MCF 10A (cell line): ENCODE data around the gene MT1A. TPM values are rescaled to one million over a fixed set of nuclear protein-coding genes. Genes with fewer than 3 reads are reported as not detected.

Source experiments
- BruUV-seq: library from RNA; stranded (reverse); fragments of 400-500 nt; replicated peaks from 2 replicates; lab custom pipeline; 2021; lab: Mats Ljungman, UMichigan
- CTCF ChIA-PET: fragments of 300-600 bp; sonication (Branson Sonifier 250); formaldehyde crosslinking; extraction: SDS; loops from one replicate; lab custom pipeline; 2021; ENCODE audit warnings: antibody characterized with exemption, inconsistent platforms; lab: Yijun Ruan, JAX
- POLR2A ChIA-PET: fragments of 300-600, 350-650 bp; sonication (Branson Sonifier 250); formaldehyde crosslinking; extraction: SDS; loops from one replicate; lab custom pipeline; 2020; ENCODE audit warnings: antibody characterized with exemption, inconsistent platforms; lab: Yijun Ruan, JAX
- DNase-seq: peaks from one replicate; pipeline ENCODE4 v3.0.0-alpha.2; 2018; ENCODE audit not compliant: unreplicated experiment
- H3K27ac Mint-ChIP-seq: one replicate; pipeline ENCODE4 v1.8.0; 2022; ENCODE audit warnings: mild to moderate bottlenecking, low read depth, mixed read lengths; ENCODE audit not compliant: unreplicated experiment
- H3K27me3 Mint-ChIP-seq: one replicate; pipeline ENCODE4 v1.8.0; 2022; ENCODE audit warnings: mixed read lengths; ENCODE audit not compliant: insufficient read depth, unreplicated experiment
- H3K36me3 Mint-ChIP-seq: one replicate; pipeline ENCODE4 v1.8.0; 2022; ENCODE audit warnings: mild to moderate bottlenecking, moderate library complexity, mixed read lengths; ENCODE audit not compliant: insufficient read depth, unreplicated experiment
- H3K4me1 Mint-ChIP-seq: one replicate; pipeline ENCODE4 v1.8.0; 2022; ENCODE audit warnings: mixed read lengths; ENCODE audit not compliant: insufficient read depth, unreplicated experiment
- H3K4me3 Mint-ChIP-seq: one replicate; pipeline ENCODE4 v1.8.0; 2022; ENCODE audit warnings: mild to moderate bottlenecking, moderate library complexity, mixed read lengths; ENCODE audit not compliant: unreplicated experiment
- H3K9me3 Mint-ChIP-seq: one replicate; pipeline ENCODE4 v1.8.0; 2022; ENCODE audit warnings: mixed read lengths; ENCODE audit not compliant: unreplicated experiment
- CTCF ChIP-seq: fragments of 200-600 bp; IDR thresholded peaks from one replicate; pipeline ENCODE4 v1.8.0; 2022; ENCODE audit warnings: antibody characterized with exemption, mild to moderate bottlenecking; ENCODE audit not compliant: unreplicated experiment
- intact Hi-C: fragments of 100-400 bp; cut with micrococcal nuclease; formaldehyde crosslinking; loops from 2 replicates; pipeline ENCODE4 v1.14.1; 2022
- total RNA-seq: library from RNA; stranded (reverse); gene quantifications from 2 replicates; pipeline ENCODE4 v1.2.3, GENCODE V29; 2022

Gene MT1A
- total RNA-seq, 1 experiment from 2014 or later: not detected

DNA sequence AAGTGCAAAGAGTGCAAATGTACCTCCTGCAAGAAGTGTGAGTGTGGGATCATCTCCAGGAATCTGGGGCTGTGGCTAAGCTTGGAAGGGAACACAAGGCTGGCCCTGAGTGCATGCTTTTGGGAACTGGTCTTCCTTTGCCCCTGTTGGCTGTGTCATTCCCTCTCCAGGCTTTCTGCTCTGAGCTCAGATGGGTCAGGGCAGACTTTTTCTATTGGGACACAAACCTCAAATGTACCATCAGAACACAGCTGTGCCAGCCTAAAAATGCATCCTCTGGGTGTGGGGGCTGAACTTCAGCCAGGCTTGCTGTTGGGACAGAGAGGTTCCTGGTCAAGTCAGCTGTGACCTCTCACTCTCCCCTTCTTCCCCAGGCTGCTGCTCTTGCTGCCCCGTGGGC, 14.1 kb downstream of the MT1A start:
- no TSS peak for BruUV-seq
- ChIA-PET CTCF (interaction anchor here (0.6 to 1.5 kb wide), 4 partner anchors 9 to 496 kb away, joined by 3 to 5 read pairs (median 4); no protein-coding TSS in a partner anchor), POLR2A (interaction anchor here (0.7 to 6.3 kb wide), 6 partner anchors 8 to 144 kb away, joined by 3 to 60 read pairs (median 4); partner anchors contain the start of genes MT1E and MT2A)
- Mint-ChIP-seq H3K4me1 (peaks cover 15% of the 10 kb centered on the region), H3K27ac (no peak overlapping the region), H3K27me3 (no peaks in the 10 kb centered on the region), H3K4me3 (no peak overlapping the region), H3K9me3 (no peaks in the 10 kb centered on the region), H3K36me3 (peaks cover 4% of the 10 kb centered on the region)
- DNase-seq: no peak
- intact Hi-C loops: no loop called here
- TF ChIP-seq CTCF: no peak

- Mint-ChIP-seq H3K4me1 (peaks cover 21% of the 10 kb centered on the region), H3K36me3 (peaks cover 4% of the 10 kb centered on the region), H3K27me3 (no peaks in the 10 kb centered on the region), H3K27ac (no peak overlapping the region), H3K9me3 (no peaks in the 10 kb centered on the region), H3K4me3 (no peak overlapping the region)
- TF ChIP-seq CTCF: no peak
- no TSS peak for BruUV-seq
- POLR2A ChIA-PET: interaction anchor here (0.7 to 6.3 kb wide), 6 partner anchors 17 to 145 kb away, joined by 3 to 60 read pairs (median 8); partner anchors contain the start of genes MT1E, MT1X and MT2A
- intact Hi-C loops: no loop called here
- no peak for DNase-seq
- CTCF ChIA-PET: interaction anchor here (0.6 to 1.5 kb wide), 3 partner anchors 10 to 52 kb away, joined by 3 to 5 read pairs (median 3); no protein-coding TSS in a partner anchor
Observed at GRCh38 chr16:56653218-56653617, 14.8 kb downstream of the MT1A start.

- no peak for TF ChIP-seq CTCF
- Mint-ChIP-seq H3K9me3 (no peaks in the 10 kb centered on the region), H3K27me3 (no peaks in the 10 kb centered on the region), H3K36me3 (peaks cover 4% of the 10 kb centered on the region), H3K4me1 (peaks cover 21% of the 10 kb centered on the region), H3K4me3 (peak within 1 kb of the TSS; percentile 77), H3K27ac (no peak within 1 kb of the TSS)
- no TSS peak for BruUV-seq
- POLR2A ChIA-PET: interaction anchor here (0.5 to 5.6 kb wide), 14 partner anchors 9 to 512 kb away, joined by 3 to 60 read pairs (median 4); partner anchors contain the start of genes MT1E, MT1X and MT2A
- DNase-seq: peak; percentile 95
- CTCF ChIA-PET: no interaction called here
- intact Hi-C loops: no loop called here
Observed at GRCh38 chr16:56657555-56658326, 19.3 kb downstream of the MT1A start, which contains the start of gene MT1F. TSS of gene MT1F (plus strand) at chr16:56657959. CDS start at chr16:56658059, 100 bp downstream.

DNA sequence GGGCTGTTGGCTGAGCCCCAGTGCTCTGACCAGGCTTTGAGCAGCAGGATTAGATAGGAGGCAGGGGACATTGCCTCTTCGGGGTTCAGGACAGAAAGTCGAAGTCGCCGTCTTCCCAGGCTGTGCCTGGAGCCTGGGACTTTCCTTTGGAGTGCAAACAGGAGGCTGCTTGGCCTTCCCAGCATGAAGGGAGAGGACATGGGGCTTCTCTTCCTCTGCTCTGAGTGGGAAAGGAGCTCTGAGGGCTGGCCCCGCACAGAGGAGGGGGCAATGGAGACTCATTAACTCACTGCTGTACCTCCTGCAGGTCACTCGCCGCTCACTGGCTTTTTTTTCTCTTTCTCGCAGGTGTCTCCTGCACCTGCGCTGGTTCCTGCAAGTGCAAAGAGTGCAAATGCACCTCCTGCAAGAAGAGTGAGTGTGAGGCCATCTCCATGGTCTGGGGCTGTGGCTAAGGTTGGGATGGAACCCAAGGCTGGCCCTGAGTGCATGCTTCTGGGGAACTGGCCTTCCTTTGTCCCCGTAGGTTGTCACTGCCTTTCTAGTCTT, 19.9 kb downstream of the MT1A start:
- Mint-ChIP-seq H3K4me1 (peaks cover 21% of the 10 kb centered on the region), H3K9me3 (no peaks in the 10 kb centered on the region), H3K4me3 (peak overlapping the region; percentile 77), H3K27me3 (no peaks in the 10 kb centered on the region), H3K27ac (no peak overlapping the region), H3K36me3 (peaks cover 4% of the 10 kb centered on the region)
- ChIA-PET POLR2A (interaction anchor here (0.5 to 5.6 kb wide), 8 partner anchors 15 to 206 kb away, joined by 3 to 60 read pairs (median 5); partner anchors contain the start of genes MT1E and MT1X), CTCF (interaction anchor here (0.6 kb wide), 1 partner anchor 15 kb away, joined by 3 read pairs; no protein-coding TSS in a partner anchor)
- BruUV-seq: no TSS peak
- DNase-seq: no peak
- no peak for TF ChIP-seq CTCF
- intact Hi-C loops: no loop called here
